ENCODE data around the gene MX2. TPM values are rescaled to one million over a fixed set of nuclear protein-coding genes. Genes with fewer than 3 reads are reported as not detected.

The MX2 gene
- total RNA-seq, 2 experiments from 2014 or later = 65.1 to 158 TPM

DNA sequence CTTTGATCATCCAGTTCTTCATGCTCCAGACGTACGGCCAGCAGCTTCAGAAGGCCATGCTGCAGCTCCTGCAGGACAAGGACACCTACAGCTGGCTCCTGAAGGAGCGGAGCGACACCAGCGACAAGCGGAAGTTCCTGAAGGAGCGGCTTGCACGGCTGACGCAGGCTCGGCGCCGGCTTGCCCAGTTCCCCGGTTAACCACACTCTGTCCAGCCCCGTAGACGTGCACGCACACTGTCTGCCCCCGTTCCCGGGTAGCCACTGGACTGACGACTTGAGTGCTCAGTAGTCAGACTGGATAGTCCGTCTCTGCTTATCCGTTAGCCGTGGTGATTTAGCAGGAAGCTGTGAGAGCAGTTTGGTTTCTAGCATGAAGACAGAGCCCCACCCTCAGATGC lies 96.7 kb downstream of the MX2 start:
- H3K9me3 Mint-ChIP-seq (ENCODE audit: low read depth) = no peaks in the 10 kb centered on the region
- DNase-seq (no peak), ATAC-seq (no peak)
- no peak overlapping the region for H3K27ac Mint-ChIP-seq
- no peaks in the 10 kb centered on the region for H3K27me3 Mint-ChIP-seq
- no peak overlapping the region for H3K4me3 Mint-ChIP-seq
- peaks cover 19% of the 10 kb centered on the region for H3K4me1 Mint-ChIP-seq
- CTCF ChIA-PET = interaction anchor here (1.1 kb wide), 1 partner anchor 91 kb away, joined by 3 read pairs; no protein-coding TSS in a partner anchor
- peaks cover 71% of the 10 kb centered on the region for H3K36me3 Mint-ChIP-seq

Other genes with a start within 250 kb of the MX2 start
- 1 to 10 TPM in 1 of 2 experiments, under 1 TPM in 1; 0.79 to 2.4 TPM for gene BACE2, start 193.9 kb upstream of the MX2 start, total RNA-seq
- not detected for gene FAM3B, start 45.2 kb upstream of the MX2 start, total RNA-seq
- gene MX1, start 64.2 kb downstream of the MX2 start, total RNA-seq = 100 to 1,000 TPM; 544 to 967 TPM
- gene TMPRSS2, start 146.1 kb downstream of the MX2 start, total RNA-seq = not detected